Keratinocyte (primary cell): ENCODE data around the gene NRDE2.

Source experiments
- CTCF ChIP-seq, 3 experiments: IDR thresholded peaks in 1 of 3; conservative IDR thresholded peaks in 1 of 3; optimal IDR thresholded peaks in 1 of 3; 2 replicates in 2 of 3; 3 replicates in 1 of 3; pipeline versions ENCODE3 to v1.5.1; 2011; ENCODE audit warnings: low read length in 3 of 3, mild to moderate bottlenecking in 3 of 3, moderate library complexity in 2 of 3, control low read depth in 1 of 3, inconsistent platforms in 1 of 3; ENCODE audit not compliant: insufficient read depth in 2 of 3; ENCODE audit errors: extremely low read depth in 1 of 3
- EZH2 ChIP-seq: IDR thresholded peaks from one replicate; pipeline ENCODE4 v1.6.1; 2012; ENCODE audit warnings: inconsistent platforms, mild to moderate bottlenecking, low read length, moderate library complexity

- TF ChIP-seq CTCF (optimal IDR thresholded peaks at IDR 0.05 in 1 of 3, IDR thresholded peaks at IDR 0.05 in 1 of 3, conservative IDR thresholded peaks at IDR 0.05 in 1 of 3; ENCODE audit: extremely low read depth in 1 of 3, insufficient read depth in 2 of 3, low read length in 3 of 3) (no peak), EZH2 (no peak)
These were observed 42.1 kb upstream of the NRDE2 start for GRCh38 chr14:90373887-90374286.
